Measurements from ENCODE around the gene KCNQ5.

Gene KCNQ5

GRCh38 chr6:73088138-73088813 is 466.4 kb downstream of the KCNQ5 start:
- Histone ChIP-seq H3K9me2 (replicated peaks; ENCODE audit: control insufficient read depth, low read length) (no peaks in the 10 kb centered on the region), H3K27ac (ENCODE audit: low read depth, low read length) (no peak overlapping the region), H3K36me3 (ENCODE audit: control insufficient read depth, low read length) (peaks cover 5% of the 10 kb centered on the region; the same call in 1 of the 2 replicates), H3K9me3 (ENCODE audit: control insufficient read depth, insufficient read depth, low read length) (no peaks in the 10 kb centered on the region), H3K27me3 (ENCODE audit: control insufficient read depth, low read length) (no peaks in the 10 kb centered on the region), H3K4me1 (ENCODE audit: control insufficient read depth, low read length) (no peaks in the 10 kb centered on the region), H4K20me1 (ENCODE audit: control insufficient read depth, insufficient read depth, low read depth, low read length) (no peaks in the 10 kb centered on the region), H3K4me2 (ENCODE audit: low read length) (no peak overlapping the region), H3K79me2 (ENCODE audit: control insufficient read depth, low read length) (no peaks in the 10 kb centered on the region), H3K4me3 (ENCODE audit: low read length) (no peak overlapping the region), H3F3A (ENCODE audit: control insufficient read depth, insufficient read depth) (no peaks in the 10 kb centered on the region)
- TF ChIP-seq EZH2phosphoT487 (IDR thresholded peaks at IDR 0.05; ENCODE audit: borderline replicate concordance, low read length) (no peak), CTCF (IDR thresholded peaks at IDR 0.05; ENCODE audit: low read depth, low read length, poor library complexity, severe bottlenecking) (no peak)

- TF ChIP-seq EZH2phosphoT487 (IDR thresholded peaks at IDR 0.05; ENCODE audit: borderline replicate concordance, low read length) (no peak), CTCF (IDR thresholded peaks at IDR 0.05; ENCODE audit: low read depth, low read length, poor library complexity, severe bottlenecking) (no peak)
- no peaks in the 10 kb centered on the region for H4K20me1 ChIP-seq (ENCODE audit: control insufficient read depth, insufficient read depth, low read depth, low read length)
These were observed 483.1 kb downstream of the KCNQ5 start for GRCh38 chr6:73104921-73105320.

GRCh38 chr6:73107016-73107415 is 485.2 kb downstream of the KCNQ5 start:
- Histone ChIP-seq H3K27ac (ENCODE audit: low read depth, low read length) (no peak overlapping the region), H3K4me1 (ENCODE audit: control insufficient read depth, low read length) (no peaks in the 10 kb centered on the region), H3K36me3 (ENCODE audit: control insufficient read depth, low read length) (peaks cover 13% of the 10 kb centered on the region), H4K20me1 (ENCODE audit: control insufficient read depth, insufficient read depth, low read depth, low read length) (no peaks in the 10 kb centered on the region), H3K9me2 (replicated peaks; ENCODE audit: control insufficient read depth, low read length) (no peaks in the 10 kb centered on the region), H3K4me2 (ENCODE audit: low read length) (no peak overlapping the region), H3F3A (ENCODE audit: control insufficient read depth, insufficient read depth) (no peaks in the 10 kb centered on the region), H3K4me3 (ENCODE audit: low read length) (no peak overlapping the region), H3K79me2 (ENCODE audit: control insufficient read depth, low read length) (no peaks in the 10 kb centered on the region), H3K9me3 (ENCODE audit: control insufficient read depth, insufficient read depth, low read length) (no peaks in the 10 kb centered on the region), H3K27me3 (ENCODE audit: control insufficient read depth, low read length) (no peaks in the 10 kb centered on the region)
- no peak for TF ChIP-seq EZH2phosphoT487 (IDR thresholded peaks at IDR 0.05; ENCODE audit: borderline replicate concordance, low read length)
- no peak for TF ChIP-seq CTCF (IDR thresholded peaks at IDR 0.05; ENCODE audit: low read depth, low read length, poor library complexity, severe bottlenecking)

More at GRCh38 chr6:73104921-73105320, 483.1 kb downstream of the KCNQ5 start:
- Histone ChIP-seq H3K4me2 (ENCODE audit: low read length) (no peak overlapping the region), H3K4me3 (ENCODE audit: low read length) (no peak overlapping the region), H3K27me3 (ENCODE audit: control insufficient read depth, low read length) (no peaks in the 10 kb centered on the region), H3K36me3 (ENCODE audit: control insufficient read depth, low read length) (peaks cover 6% of the 10 kb centered on the region), H3F3A (ENCODE audit: control insufficient read depth, insufficient read depth) (no peaks in the 10 kb centered on the region), H3K27ac (ENCODE audit: low read depth, low read length) (no peak overlapping the region), H3K9me2 (replicated peaks; ENCODE audit: control insufficient read depth, low read length) (no peaks in the 10 kb centered on the region), H3K4me1 (ENCODE audit: control insufficient read depth, low read length) (no peaks in the 10 kb centered on the region), H3K9me3 (ENCODE audit: control insufficient read depth, insufficient read depth, low read length) (no peaks in the 10 kb centered on the region), H3K79me2 (ENCODE audit: control insufficient read depth, low read length) (no peaks in the 10 kb centered on the region)

All from DOHH2 (cell line).